Measurements from ENCODE around the gene PLCB1. TPM values are rescaled to one million over a fixed set of nuclear protein-coding genes. Genes with fewer than 3 reads are reported as not detected.

PLCB1 gene
- total and polyA plus RNA-seq, 2 experiments from 2014 or later: 14.9 to 20.7 TPM

DNA sequence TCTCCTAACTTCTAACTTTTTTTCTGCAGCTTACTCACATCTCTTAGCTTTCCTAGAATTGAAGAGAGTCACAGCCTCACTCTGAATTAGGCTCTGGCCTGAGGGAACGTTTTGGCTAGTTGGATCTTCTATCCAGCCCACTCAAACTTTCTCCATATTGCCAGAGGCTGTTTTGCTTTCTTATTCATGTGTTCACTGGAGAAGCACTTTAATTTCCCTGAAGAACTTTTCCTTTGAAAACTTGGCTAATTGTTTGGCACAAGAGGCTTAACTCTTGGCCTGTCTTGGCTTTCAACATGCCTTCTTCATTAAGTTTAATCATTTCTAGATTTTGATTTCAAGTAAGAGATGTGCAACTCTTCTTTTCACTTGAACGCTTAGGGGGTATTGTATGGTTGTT lies 798.7 kb downstream of the PLCB1 start:
- Histone ChIP-seq H3K27me3 (ENCODE audit: insufficient read depth) (no peaks in the 10 kb centered on the region), H3F3A (replicated peaks; ENCODE audit: low read depth) (no peaks in the 10 kb centered on the region), H3K79me2 (replicated peaks; ENCODE audit: insufficient read depth) (no peaks in the 10 kb centered on the region), H3K27ac (ENCODE audit: low read depth) (no peak overlapping the region), H3K36me3 (ENCODE audit: insufficient read depth) (no peaks in the 10 kb centered on the region), H2AFZ (no peak overlapping the region), H3K4me3 (no peak overlapping the region), H3K4me2 (no peak overlapping the region), H3K4me1 (ENCODE audit: insufficient read depth) (no peaks in the 10 kb centered on the region), H4K20me1 (replicated peaks; ENCODE audit: insufficient read depth) (no peaks in the 10 kb centered on the region), H3K9me2 (ENCODE audit: insufficient read depth) (peaks cover 11% of the 10 kb centered on the region)
- Mint-ChIP-seq H3K4me3 (no peak overlapping the region), H3K36me3 (ENCODE audit: low read depth) (no peaks in the 10 kb centered on the region), H3K4me1 (peaks cover 7% of the 10 kb centered on the region), H3K9me3 (no peaks in the 10 kb centered on the region), H3K27me3 (ENCODE audit: insufficient read depth, low read depth, poor library complexity) (peaks cover 2% of the 10 kb centered on the region), H3K27ac (no peak overlapping the region)
- DNase-seq (ENCODE audit: low spot score) (no peak), ATAC-seq (no peak)
- TF ChIP-seq, protein P1, sequence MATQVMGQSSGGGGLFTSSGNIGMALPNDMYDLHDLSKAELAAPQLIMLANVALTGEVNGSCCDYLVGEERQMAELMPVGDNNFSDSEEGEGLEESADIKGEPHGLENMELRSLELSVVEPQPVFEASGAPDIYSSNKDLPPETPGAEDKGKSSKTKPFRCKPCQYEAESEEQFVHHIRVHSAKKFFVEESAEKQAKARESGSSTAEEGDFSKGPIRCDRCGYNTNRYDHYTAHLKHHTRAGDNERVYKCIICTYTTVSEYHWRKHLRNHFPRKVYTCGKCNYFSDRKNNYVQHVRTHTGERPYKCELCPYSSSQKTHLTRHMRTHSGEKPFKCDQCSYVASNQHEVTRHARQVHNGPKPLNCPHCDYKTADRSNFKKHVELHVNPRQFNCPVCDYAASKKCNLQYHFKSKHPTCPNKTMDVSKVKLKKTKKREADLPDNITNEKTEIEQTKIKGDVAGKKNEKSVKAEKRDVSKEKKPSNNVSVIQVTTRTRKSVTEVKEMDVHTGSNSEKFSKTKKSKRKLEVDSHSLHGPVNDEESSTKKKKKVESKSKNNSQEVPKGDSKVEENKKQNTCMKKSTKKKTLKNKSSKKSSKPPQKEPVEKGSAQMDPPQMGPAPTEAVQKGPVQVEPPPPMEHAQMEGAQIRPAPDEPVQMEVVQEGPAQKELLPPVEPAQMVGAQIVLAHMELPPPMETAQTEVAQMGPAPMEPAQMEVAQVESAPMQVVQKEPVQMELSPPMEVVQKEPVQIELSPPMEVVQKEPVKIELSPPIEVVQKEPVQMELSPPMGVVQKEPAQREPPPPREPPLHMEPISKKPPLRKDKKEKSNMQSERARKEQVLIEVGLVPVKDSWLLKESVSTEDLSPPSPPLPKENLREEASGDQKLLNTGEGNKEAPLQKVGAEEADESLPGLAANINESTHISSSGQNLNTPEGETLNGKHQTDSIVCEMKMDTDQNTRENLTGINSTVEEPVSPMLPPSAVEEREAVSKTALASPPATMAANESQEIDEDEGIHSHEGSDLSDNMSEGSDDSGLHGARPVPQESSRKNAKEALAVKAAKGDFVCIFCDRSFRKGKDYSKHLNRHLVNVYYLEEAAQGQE (IDR thresholded peaks at IDR 0.05; ENCODE audit: unreplicated experiment): no peak
- TF ChIP-seq, protein P2, sequence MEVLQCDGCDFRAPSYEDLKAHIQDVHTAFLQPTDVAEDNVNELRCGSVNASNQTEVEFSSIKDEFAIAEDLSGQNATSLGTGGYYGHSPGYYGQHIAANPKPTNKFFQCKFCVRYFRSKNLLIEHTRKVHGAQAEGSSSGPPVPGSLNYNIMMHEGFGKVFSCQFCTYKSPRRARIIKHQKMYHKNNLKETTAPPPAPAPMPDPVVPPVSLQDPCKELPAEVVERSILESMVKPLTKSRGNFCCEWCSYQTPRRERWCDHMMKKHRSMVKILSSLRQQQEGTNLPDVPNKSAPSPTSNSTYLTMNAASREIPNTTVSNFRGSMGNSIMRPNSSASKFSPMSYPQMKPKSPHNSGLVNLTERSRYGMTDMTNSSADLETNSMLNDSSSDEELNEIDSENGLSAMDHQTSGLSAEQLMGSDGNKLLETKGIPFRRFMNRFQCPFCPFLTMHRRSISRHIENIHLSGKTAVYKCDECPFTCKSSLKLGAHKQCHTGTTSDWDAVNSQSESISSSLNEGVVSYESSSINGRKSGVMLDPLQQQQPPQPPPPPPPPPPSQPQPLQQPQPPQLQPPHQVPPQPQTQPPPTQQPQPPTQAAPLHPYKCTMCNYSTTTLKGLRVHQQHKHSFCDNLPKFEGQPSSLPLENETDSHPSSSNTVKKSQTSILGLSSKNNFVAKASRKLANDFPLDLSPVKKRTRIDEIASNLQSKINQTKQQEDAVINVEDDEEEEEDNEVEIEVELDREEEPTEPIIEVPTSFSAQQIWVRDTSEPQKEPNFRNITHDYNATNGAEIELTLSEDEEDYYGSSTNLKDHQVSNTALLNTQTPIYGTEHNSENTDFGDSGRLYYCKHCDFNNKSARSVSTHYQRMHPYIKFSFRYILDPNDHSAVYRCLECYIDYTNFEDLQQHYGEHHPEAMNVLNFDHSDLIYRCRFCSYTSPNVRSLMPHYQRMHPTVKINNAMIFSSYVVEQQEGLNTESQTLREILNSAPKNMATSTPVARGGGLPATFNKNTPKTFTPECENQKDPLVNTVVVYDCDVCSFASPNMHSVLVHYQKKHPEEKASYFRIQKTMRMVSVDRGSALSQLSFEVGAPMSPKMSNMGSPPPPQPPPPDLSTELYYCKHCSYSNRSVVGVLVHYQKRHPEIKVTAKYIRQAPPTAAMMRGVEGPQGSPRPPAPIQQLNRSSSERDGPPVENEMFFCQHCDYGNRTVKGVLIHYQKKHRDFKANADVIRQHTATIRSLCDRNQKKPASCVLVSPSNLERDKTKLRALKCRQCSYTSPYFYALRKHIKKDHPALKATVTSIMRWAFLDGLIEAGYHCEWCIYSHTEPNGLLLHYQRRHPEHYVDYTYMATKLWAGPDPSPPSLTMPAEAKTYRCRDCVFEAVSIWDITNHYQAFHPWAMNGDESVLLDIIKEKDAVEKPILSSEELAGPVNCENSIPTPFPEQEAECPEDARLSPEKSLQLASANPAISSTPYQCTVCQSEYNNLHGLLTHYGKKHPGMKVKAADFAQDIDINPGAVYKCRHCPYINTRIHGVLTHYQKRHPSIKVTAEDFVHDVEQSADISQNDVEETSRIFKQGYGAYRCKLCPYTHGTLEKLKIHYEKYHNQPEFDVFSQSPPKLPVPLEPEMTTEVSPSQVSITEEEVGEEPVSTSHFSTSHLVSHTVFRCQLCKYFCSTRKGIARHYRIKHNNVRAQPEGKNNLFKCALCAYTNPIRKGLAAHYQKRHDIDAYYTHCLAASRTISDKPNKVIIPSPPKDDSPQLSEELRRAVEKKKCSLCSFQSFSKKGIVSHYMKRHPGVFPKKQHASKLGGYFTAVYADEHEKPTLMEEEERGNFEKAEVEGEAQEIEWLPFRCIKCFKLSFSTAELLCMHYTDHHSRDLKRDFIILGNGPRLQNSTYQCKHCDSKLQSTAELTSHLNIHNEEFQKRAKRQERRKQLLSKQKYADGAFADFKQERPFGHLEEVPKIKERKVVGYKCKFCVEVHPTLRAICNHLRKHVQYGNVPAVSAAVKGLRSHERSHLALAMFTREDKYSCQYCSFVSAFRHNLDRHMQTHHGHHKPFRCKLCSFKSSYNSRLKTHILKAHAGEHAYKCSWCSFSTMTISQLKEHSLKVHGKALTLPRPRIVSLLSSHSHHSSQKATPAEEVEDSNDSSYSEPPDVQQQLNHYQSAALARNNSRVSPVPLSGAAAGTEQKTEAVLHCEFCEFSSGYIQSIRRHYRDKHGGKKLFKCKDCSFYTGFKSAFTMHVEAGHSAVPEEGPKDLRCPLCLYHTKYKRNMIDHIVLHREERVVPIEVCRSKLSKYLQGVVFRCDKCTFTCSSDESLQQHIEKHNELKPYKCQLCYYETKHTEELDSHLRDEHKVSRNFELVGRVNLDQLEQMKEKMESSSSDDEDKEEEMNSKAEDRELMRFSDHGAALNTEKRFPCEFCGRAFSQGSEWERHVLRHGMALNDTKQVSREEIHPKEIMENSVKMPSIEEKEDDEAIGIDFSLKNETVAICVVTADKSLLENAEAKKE (CRISPR knock-in tag; IDR thresholded peaks at IDR 0.05): no peak
- no peak for TF ChIP-seq EZH2phosphoT487 (IDR thresholded peaks at IDR 0.05; ENCODE audit: unreplicated experiment)
- TF ChIP-seq STAT1 (IDR thresholded peaks at IDR 0.05; ENCODE audit: unreplicated experiment): no peak
- no peak for TF ChIP-seq EZH2 (IDR thresholded peaks at IDR 0.05; ENCODE audit: low read depth, unreplicated experiment)
- TF ChIP-seq ZNF331 (CRISPR knock-in tag; IDR thresholded peaks at IDR 0.05; ENCODE audit: low read depth): no peak
- no peak for TF ChIP-seq JUNB (IDR thresholded peaks at IDR 0.05; ENCODE audit: unreplicated experiment)
- TF ChIP-seq CREB1 (CRISPR knock-in tag; IDR thresholded peaks at IDR 0.05; ENCODE audit: low read depth): no peak
